Activated CD4-positive, alpha-beta memory T cell treated with anti-CD3 and anti-CD28 coated beads for 36 hours (primary cell): ENCODE data around the gene CFP. TPM values are rescaled to one million over a fixed set of nuclear protein-coding genes. Genes with fewer than 3 reads are reported as not detected.
"Not testable (repeated sequence)": the region's sequence is repeated elsewhere in the genome, so short reads cannot be mapped to it uniquely, and the experiment has no call there.

Experiments
- CTCF ChIA-PET: fragments of 350-600 bp; sonication (Branson Sonifier 250); formaldehyde crosslinking; loops from one replicate; lab custom pipeline; 2021; ENCODE audit warnings: antibody characterized with exemption, inconsistent platforms; lab: Charles Lee
- POLR2A ChIA-PET: fragments of 350-600 bp; sonication (Branson Sonifier 250); formaldehyde crosslinking; loops from one replicate; lab custom pipeline; 2021; ENCODE audit warnings: antibody characterized with exemption; lab: Charles Lee
- DNase-seq: peaks from one replicate; pipeline ENCODE4 v3.0.0-alpha.2; 2020
- H3K27ac Mint-ChIP-seq: one replicate; pipeline ENCODE4 v1.8.0; 2021; ENCODE audit warnings: mixed read lengths
- H3K27me3 Mint-ChIP-seq: one replicate; pipeline ENCODE4 v1.8.0; 2021; ENCODE audit warnings: mixed read lengths
- H3K36me3 Mint-ChIP-seq: one replicate; pipeline ENCODE4 v1.8.0; 2021; ENCODE audit warnings: mixed read lengths
- H3K4me1 Mint-ChIP-seq: one replicate; pipeline ENCODE4 v1.8.0; 2021; ENCODE audit warnings: low read depth, mixed read lengths
- H3K4me3 Mint-ChIP-seq: one replicate; pipeline ENCODE4 v1.8.0; 2021; ENCODE audit warnings: mild to moderate bottlenecking, mixed read lengths
- H3K9me3 Mint-ChIP-seq: one replicate; pipeline ENCODE4 v1.8.0; 2021; ENCODE audit warnings: mixed read lengths
- intact Hi-C: fragments of 100-400 bp; cut with micrococcal nuclease; formaldehyde crosslinking; loops from one replicate; pipeline ENCODE4 v1.15.1; 2023
- total RNA-seq, 2 experiments: library from RNA; stranded (reverse); gene quantifications; one replicate each; pipeline ENCODE4 v1.2.3, GENCODE V29; 2021

Gene CFP
- total RNA-seq, 2 experiments from 2014 or later, result 3.4 to 4.4 TPM

- no peaks in the 10 kb centered on the region for H3K4me1 Mint-ChIP-seq
- H3K27me3 Mint-ChIP-seq, result peaks cover 4% of the 10 kb centered on the region
- no peak for DNase-seq
- no peak overlapping the region for H3K27ac Mint-ChIP-seq
- ChIA-PET CTCF (interaction anchor here (0.5 kb wide), 1 partner anchor 230 kb away, joined by 4 read pairs; no protein-coding TSS in a partner anchor), POLR2A (interaction anchor here (0.6 kb wide), 1 partner anchor 23 kb away, joined by 6 read pairs; no protein-coding TSS in a partner anchor)
- no peak overlapping the region for H3K4me3 Mint-ChIP-seq
- no peaks in the 10 kb centered on the region for H3K36me3 Mint-ChIP-seq
- intact Hi-C loops, result no loop called here
- H3K9me3 Mint-ChIP-seq, result no peaks in the 10 kb centered on the region
These were observed 15.1 kb downstream of the CFP start for GRCh38 chrX:47614618-47615017.

- no peak overlapping the region for H3K4me3 Mint-ChIP-seq
- H3K27ac Mint-ChIP-seq, result no peak overlapping the region
- intact Hi-C loops, result no loop called here
- H3K36me3 Mint-ChIP-seq, result no peaks in the 10 kb centered on the region
- no peak for DNase-seq
- ChIA-PET POLR2A (no interaction called here), CTCF (no interaction called here)
- peaks cover 3% of the 10 kb centered on the region for H3K4me1 Mint-ChIP-seq
- peaks cover 1% of the 10 kb centered on the region for H3K27me3 Mint-ChIP-seq
- no peaks in the 10 kb centered on the region for H3K9me3 Mint-ChIP-seq
These were observed 16.6 kb downstream of the CFP start for GRCh38 chrX:47613082-47613481.

- no peak overlapping the region for H3K27ac Mint-ChIP-seq
- no peak for DNase-seq
- H3K36me3 Mint-ChIP-seq, result no peaks in the 10 kb centered on the region
- POLR2A ChIA-PET, result no interaction called here
- no peaks in the 10 kb centered on the region for H3K9me3 Mint-ChIP-seq
- CTCF ChIA-PET, result no interaction called here
- intact Hi-C loops, result no loop called here
- H3K4me1 Mint-ChIP-seq, result peaks cover 3% of the 10 kb centered on the region
- H3K4me3 Mint-ChIP-seq, result no peak overlapping the region
- H3K27me3 Mint-ChIP-seq, result no peaks in the 10 kb centered on the region
These were observed 17.3 kb downstream of the CFP start for GRCh38 chrX:47612418-47612817.

- no peaks in the 10 kb centered on the region for H3K9me3 Mint-ChIP-seq
- no peak for DNase-seq
- CTCF ChIA-PET, result no interaction called here
- H3K36me3 Mint-ChIP-seq, result no peaks in the 10 kb centered on the region
- H3K27me3 Mint-ChIP-seq, result no peaks in the 10 kb centered on the region
- H3K4me3 Mint-ChIP-seq, result no peak overlapping the region
- peaks cover 3% of the 10 kb centered on the region for H3K4me1 Mint-ChIP-seq
- H3K27ac Mint-ChIP-seq, result no peak overlapping the region
- POLR2A ChIA-PET, result no interaction called here
- intact Hi-C loops, result no loop called here
These were observed 17.8 kb downstream of the CFP start for GRCh38 chrX:47611926-47612325.

- DNase-seq, result no peak
- no peaks in the 10 kb centered on the region for H3K27me3 Mint-ChIP-seq
- no peaks in the 10 kb centered on the region for H3K36me3 Mint-ChIP-seq
- ChIA-PET CTCF (no interaction called here), POLR2A (no interaction called here)
- H3K9me3 Mint-ChIP-seq, result no peaks in the 10 kb centered on the region
- no peak overlapping the region for H3K4me3 Mint-ChIP-seq
- H3K27ac Mint-ChIP-seq, result no peak overlapping the region
- H3K4me1 Mint-ChIP-seq, result peaks cover 3% of the 10 kb centered on the region
- intact Hi-C loops, result no loop called here
These were observed 18.2 kb downstream of the CFP start for GRCh38 chrX:47611489-47611888.

- intact Hi-C loops, result no loop called here
- no peak overlapping the region for H3K4me3 Mint-ChIP-seq
- DNase-seq, result no peak
- no peaks in the 10 kb centered on the region for H3K36me3 Mint-ChIP-seq
- H3K27ac Mint-ChIP-seq, result no peak overlapping the region
- no peaks in the 10 kb centered on the region for H3K9me3 Mint-ChIP-seq
- CTCF ChIA-PET, result no interaction called here
- H3K27me3 Mint-ChIP-seq, result no peaks in the 10 kb centered on the region
- POLR2A ChIA-PET, result no interaction called here
- peaks cover 3% of the 10 kb centered on the region for H3K4me1 Mint-ChIP-seq
These were observed 19.2 kb downstream of the CFP start for GRCh38 chrX:47610511-47610910.

- intact Hi-C loops, result no loop called here
- Mint-ChIP-seq H3K4me1 (peaks cover 3% of the 10 kb centered on the region), H3K27ac (no peak overlapping the region), H3K27me3 (no peaks in the 10 kb centered on the region), H3K36me3 (no peaks in the 10 kb centered on the region), H3K4me3 (no peak overlapping the region), H3K9me3 (no peaks in the 10 kb centered on the region)
- ChIA-PET CTCF (interaction anchor here (0.8 kb wide), 1 partner anchor 19 kb away, joined by 3 read pairs; no protein-coding TSS in a partner anchor), POLR2A (interaction anchor here (0.6 kb wide), 1 partner anchor 122 kb away, joined by 3 read pairs; no protein-coding TSS in a partner anchor)
- DNase-seq, result no peak
These were observed 21.5 kb downstream of the CFP start for GRCh38 chrX:47608130-47608810.

- no peaks in the 10 kb centered on the region for H3K27me3 Mint-ChIP-seq
- no peaks in the 10 kb centered on the region for H3K36me3 Mint-ChIP-seq
- H3K4me3 Mint-ChIP-seq, result no peak overlapping the region
- DNase-seq, result no peak
- intact Hi-C loops, result no loop called here
- ChIA-PET POLR2A (no interaction called here), CTCF (no interaction called here)
- peaks cover 3% of the 10 kb centered on the region for H3K4me1 Mint-ChIP-seq
- no peaks in the 10 kb centered on the region for H3K9me3 Mint-ChIP-seq
- no peak overlapping the region for H3K27ac Mint-ChIP-seq
These were observed 22.6 kb downstream of the CFP start for GRCh38 chrX:47607091-47607490.

GRCh38 chrX:47605024-47605423 is 24.7 kb downstream of the CFP start:
- POLR2A ChIA-PET, result no interaction called here
- no peak for DNase-seq
- CTCF ChIA-PET, result no interaction called here
- Mint-ChIP-seq H3K4me3 (no peak overlapping the region), H3K27me3 (no peaks in the 10 kb centered on the region), H3K4me1 (peaks cover 3% of the 10 kb centered on the region), H3K36me3 (no peaks in the 10 kb centered on the region), H3K27ac (no peak overlapping the region), H3K9me3 (peaks cover 3% of the 10 kb centered on the region)
- intact Hi-C loops, result no loop called here

- H3K9me3 Mint-ChIP-seq, H3K27ac Mint-ChIP-seq, H3K36me3 Mint-ChIP-seq, H3K4me3 Mint-ChIP-seq, H3K27me3 Mint-ChIP-seq, POLR2A ChIA-PET, CTCF ChIA-PET, H3K4me1 Mint-ChIP-seq, DNase-seq, intact Hi-C loops: not testable (repeated sequence)
These were observed 26.6 kb downstream of the CFP start for GRCh38 chrX:47603125-47603524.

- no peak overlapping the region for H3K27ac Mint-ChIP-seq
- peaks cover 8% of the 10 kb centered on the region for H3K36me3 Mint-ChIP-seq
- no peak overlapping the region for H3K4me3 Mint-ChIP-seq
- no peaks in the 10 kb centered on the region for H3K27me3 Mint-ChIP-seq
- H3K9me3 Mint-ChIP-seq, result peaks cover 19% of the 10 kb centered on the region
- intact Hi-C loops, result no loop called here
- DNase-seq, result no peak
- ChIA-PET CTCF (interaction anchor here (0.7 kb wide), 1 partner anchor 284 kb away, joined by 3 read pairs; no protein-coding TSS in a partner anchor), POLR2A (no interaction called here)
- H3K4me1 Mint-ChIP-seq, result peaks cover 9% of the 10 kb centered on the region
These were observed 32.5 kb downstream of the CFP start for GRCh38 chrX:47597222-47597621.

GRCh38 chrX:47596256-47596655 is 33.5 kb downstream of the CFP start:
- ChIA-PET POLR2A (no interaction called here), CTCF (no interaction called here)
- Mint-ChIP-seq H3K27ac (peak overlapping the region; percentile 51), H3K4me1 (peaks cover 9% of the 10 kb centered on the region), H3K9me3 (peaks cover 19% of the 10 kb centered on the region), H3K4me3 (no peak overlapping the region), H3K27me3 (no peaks in the 10 kb centered on the region), H3K36me3 (peaks cover 8% of the 10 kb centered on the region)
- intact Hi-C loops, result no loop called here
- DNase-seq, result no peak

GRCh38 chrX:47595716-47596251 is 33.9 kb downstream of the CFP start:
- peaks cover 9% of the 10 kb centered on the region for H3K4me1 Mint-ChIP-seq
- H3K9me3 Mint-ChIP-seq, result peaks cover 19% of the 10 kb centered on the region
- H3K27me3 Mint-ChIP-seq, result no peaks in the 10 kb centered on the region
- intact Hi-C loops, result no loop called here
- H3K36me3 Mint-ChIP-seq, result peaks cover 8% of the 10 kb centered on the region
- ChIA-PET POLR2A (no interaction called here), CTCF (no interaction called here)
- H3K27ac Mint-ChIP-seq, result peak overlapping the region; percentile 51
- no peak overlapping the region for H3K4me3 Mint-ChIP-seq
- no peak for DNase-seq
